CD4-positive, alpha-beta T cell treated with Interleukin-17A for 4 hours (primary cell): Measurements from ENCODE around the gene TFB2M.

Source experiments
- DNase-seq: peaks from one replicate; pipeline ENCODE4 v3.0.0-alpha.2; 2020; ENCODE audit warnings: mixed read lengths

The TFB2M gene

DNA sequence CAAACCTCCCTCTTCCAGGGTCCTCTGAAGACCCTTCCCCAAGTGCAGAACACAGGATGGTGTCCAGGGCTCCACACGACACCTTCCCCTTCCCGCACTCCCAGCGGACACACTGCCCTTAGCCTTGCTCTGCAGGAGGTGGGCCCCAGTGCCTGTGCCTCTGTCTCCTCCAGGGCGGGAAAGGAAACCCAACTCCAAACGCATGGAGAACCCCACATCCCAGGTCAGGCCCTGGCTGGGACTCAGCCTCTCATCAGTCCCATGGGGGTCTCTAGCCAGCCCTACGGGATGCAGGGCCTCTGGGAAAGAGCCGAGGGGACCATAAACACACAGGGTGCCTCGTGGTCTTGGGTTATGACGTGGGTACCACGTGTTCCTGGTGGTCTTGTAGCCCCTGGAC, 53.4 kb downstream of the TFB2M start:
- DNase-seq = no peak

DNA sequence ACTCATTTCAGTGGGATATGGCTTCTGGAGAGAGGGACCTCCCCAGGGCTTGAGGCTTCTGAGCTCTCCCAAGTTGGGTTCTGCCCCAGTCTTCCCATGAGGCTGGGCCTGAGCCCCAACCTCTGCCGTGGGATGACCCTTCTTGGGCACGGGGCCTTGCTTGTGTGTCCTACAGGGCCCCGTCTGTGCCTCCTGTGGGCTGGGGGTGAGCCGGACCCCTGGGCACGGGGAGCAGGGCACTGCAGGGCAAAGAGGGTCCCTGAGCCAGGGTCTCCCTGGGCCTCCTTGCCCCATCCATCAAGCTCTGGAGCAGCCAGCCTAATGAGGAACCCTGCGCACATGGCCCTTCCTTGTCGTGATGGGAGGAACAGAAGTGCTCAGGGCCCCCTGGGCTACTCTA, 53.8 kb downstream of the TFB2M start:
- DNase-seq = no peak

DNA sequence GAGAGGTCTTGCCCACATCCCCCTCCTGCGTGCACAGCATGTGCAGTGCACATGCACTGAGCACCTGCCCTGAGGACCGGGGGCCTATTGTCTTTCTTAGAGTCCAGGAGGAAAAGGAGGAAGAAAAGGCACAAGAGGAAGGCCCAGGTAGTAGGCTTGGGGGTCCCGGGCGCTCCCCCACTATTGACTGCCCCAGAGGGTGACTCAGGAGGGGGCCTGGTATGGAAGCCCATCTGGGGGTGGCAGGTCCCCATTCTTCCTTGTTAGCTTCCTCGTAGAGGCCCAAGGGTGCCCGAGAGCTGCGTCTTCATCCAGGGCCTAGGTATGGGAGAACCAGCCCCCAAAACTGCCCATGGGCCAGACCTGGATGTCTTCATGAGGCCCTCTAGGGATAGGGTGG, 54.9 kb downstream of the TFB2M start:
- no peak for DNase-seq

DNA sequence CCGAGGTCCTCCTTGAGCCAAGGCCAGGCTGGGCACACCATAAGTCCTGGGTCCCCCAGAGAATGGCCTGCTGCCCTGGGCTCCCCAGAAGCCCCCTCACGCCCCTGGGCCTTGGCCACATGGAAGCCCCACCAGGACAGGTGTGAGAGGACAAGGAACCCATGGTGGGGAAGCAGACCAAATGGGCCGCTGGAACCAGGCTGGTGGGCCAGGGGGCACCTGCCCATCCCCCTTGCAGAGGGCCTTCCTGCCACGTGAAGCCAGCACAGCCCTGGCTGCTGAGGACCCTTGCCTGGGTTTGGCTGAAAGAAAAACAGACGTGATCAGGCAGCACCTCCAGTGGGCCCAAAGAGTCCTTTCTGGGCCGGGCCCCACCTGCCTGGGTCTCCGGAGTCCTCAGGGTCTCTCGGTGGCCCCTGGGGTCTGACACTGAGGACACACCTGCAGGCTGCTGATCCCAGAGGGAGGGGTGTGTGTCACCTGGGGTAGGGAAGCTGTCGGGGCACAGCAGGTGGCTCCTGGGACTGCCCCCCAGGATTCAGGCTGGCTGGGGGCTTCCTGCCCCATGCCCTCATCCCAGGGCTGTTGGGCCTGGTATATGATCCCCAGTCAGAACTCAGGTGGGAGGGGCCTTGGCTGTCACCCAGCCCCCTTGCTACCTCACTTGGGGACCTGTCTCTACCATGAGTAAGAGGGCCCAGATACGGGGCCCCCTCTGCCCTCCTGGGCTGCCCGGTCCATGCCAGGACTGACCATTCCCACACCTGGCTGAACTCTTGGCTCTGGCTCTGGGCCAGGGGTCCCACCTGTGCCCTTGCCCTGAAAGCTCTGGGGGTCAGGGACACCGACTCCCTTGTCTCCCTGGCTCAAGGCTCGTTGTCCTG, 55.7 kb downstream of the TFB2M start:
- DNase-seq = no peak

DNA sequence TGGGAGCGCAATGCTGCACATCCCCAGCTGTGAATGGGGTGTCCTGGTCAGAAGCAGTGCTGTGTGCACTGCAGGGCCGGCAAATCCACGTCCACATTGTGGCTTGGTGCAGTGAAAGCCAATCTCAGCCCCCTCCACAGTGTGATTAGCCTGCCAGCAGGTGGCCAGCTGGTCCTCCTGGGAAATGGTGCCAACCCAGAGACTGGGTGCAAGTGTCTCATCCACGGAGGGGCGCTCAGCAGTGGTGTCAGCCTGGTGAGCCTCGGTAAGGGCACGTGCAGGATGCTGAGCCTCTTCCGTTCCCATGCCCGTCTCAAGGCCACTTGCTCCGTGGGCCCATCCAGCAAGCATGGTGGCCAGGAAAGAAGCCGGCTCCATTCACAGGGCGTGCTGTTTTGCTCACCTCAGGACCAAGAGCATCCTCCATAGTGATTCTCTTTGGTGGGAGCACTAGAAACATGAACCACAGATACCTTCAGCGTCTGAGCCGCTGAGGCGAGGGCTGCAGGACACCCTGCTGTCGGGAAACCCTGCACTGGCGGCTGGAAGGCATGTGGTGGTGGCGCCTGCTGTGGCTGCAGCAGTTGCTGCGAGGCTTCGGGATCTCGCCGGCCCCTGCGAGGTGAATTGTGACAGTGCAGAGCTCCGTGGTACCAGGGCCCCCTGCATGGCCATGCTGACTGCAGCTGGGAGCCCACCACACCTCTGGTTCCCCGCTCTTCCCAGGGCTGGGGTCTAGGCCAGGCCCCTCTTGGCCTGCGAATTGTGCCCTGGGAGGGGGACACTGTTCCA, 57.0 kb downstream of the TFB2M start:
- DNase-seq = no peak

DNA sequence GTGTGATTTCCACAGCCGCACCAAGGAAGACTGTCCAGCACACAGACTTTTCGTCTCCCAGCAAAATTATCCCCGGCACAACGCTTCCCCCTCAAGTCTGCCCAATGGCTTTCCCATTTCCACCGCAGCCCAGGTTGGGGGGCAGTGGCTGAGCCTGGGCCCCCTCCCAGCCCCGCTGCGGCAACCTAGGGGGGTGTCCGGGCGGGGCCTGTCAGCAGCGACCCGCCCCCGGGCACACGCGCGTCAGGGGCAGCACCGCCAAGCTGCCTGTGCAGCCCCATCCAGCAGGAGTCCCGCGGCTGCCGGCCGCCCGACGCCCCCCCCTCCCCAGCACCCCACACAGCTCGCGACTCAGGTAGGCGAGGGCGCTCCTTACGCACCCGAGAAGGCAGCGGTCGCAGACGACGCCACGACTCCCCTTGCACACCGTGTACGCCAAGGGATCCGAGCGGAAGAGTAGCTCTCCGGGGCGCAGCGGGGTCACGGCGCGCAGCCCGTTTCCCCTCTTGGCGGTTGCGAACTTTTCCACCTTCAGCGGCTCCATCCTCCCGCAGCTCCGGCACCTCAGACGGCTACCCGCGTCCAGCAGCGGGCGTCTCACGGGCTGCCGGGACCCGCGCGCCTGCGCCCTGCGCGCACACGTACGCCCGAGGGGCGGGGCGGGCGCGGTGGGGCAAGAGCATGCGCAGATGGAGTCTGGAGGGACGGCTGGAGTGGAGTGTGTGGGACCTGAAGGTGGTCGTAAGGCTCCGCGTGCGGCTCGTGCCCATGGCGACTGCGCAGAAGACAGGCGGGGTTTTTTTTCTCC, 59.2 kb downstream of the TFB2M start, which contains the start of gene SMYD3:
Gene SMYD3 (minus strand): TSS at position 606 of the 808 bp plus-strand sequence.
- peak; percentile 90 for DNase-seq

DNA sequence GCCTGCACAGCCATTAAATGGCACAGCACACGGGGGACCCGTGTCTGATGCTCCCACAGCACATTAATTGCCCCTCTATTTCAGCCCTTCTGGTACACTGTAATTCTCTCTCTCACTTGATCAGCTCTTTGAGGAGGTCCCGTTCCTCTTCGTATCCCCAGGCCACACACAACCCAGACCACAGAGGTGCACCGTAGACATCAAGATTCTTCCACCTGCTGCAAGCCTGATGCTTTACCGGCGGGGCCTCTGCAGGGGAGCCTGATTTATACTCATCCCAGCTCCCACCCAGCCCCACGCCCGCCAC, 59.7 kb downstream of the TFB2M start:
- no peak for DNase-seq

DNA sequence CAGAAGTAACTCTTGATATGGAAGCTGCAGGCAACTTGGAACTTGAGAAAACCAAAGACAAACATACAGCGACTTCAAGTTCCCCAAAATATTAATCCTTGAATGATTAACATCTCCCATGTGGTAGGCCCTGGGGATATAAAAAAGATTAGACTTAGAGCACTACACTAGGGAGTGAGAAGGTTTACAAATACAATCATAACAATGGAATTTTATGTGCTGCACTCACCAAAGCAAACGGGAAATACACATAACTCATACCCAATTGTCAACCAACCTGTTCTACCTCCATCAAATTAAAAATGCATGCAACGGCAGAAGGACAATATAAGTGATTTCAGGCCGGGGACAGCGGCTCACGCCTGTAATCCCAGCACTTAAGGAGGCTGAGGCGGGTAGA, 62.7 kb downstream of the TFB2M start:
- DNase-seq = no peak

DNA sequence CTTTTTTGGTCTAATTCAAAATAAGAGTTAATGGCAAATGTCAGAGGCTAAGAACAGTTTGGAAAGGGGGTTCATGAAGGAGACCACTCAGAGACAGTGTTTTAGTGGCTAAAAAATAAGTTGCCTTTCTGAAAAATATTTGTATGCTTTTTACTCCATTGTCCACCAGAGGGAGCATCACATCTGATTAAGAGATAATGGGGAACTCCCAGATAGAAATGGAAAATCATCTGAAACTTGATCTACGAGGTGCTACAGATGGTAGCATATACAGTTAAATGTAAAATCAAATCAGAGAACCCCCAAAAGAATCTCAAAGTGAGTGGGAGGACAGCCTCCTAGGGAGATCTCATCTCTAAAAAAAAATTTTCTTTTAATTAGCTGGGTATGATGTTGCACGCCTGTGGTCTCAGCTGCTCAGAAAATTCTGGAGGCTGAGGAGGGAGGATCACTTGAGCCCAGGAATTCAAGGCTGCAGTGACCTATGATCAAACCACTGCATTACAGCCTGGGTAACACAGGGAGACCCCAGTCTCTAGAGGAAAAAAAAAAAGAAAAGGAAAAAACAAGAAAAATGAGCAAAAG, 68.6 kb downstream of the TFB2M start:
- DNase-seq = peak; percentile 29

DNA sequence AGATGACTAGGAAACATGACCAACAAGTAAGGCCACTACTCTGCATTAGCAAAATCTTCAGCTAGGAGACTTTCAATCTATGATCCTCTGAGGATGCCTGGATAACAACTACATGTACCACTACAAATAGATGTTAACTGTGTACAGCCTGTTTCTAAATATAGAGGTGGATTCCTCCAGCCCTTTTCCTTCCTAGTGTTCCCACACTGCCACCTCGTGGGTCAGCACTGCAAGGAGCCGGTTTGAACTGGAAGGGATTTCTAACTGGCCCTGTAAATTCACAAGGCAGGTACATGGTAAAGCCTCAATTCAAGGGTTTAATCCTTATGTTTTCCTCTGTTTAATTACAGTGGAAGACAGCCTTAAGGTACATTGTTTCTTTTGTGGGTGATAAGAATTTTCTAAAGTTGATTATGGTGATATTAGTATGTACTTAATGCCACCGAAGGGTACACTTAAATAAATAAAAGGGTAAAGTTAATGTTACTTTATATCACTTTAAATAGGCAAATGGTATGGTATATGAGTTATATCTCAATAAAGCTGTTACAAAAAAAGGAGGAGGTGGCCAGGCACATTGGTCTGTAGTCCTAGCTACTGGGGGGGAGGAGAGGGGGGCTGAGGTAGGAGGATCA, 73.3 kb downstream of the TFB2M start:
- DNase-seq = peak; percentile 46

DNA sequence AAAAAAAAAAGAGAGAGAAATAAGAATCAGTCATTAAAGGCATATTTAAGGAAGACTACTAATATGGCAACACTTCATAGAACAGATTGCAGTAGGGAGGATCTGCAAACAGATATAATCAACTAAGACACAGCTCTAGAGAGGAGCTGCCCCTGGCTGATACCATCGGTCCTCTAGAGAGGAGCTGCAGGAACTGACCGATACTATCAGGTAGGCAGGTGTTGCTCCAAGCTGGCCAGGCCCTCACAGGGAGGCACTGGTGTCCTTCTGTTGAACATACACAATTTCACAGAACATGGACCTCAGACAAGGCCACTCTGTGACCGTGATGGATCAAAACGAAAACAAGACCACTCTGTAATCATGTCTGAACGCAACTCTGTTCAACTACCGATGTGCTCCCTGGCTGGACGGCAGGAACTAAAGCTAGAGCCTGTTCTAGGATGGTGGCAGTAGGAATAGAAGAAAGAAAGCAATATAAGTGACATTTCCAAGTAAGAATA, 74.5 kb downstream of the TFB2M start:
- no peak for DNase-seq
